Prostate gland (tissue), 2 donors: ENCODE data around the gene PSME2. TPM values are rescaled to one million over a fixed set of nuclear protein-coding genes. Genes with fewer than 3 reads are reported as not detected.

ENCODE experiments used
- DNase-seq: peaks from one replicate; pipeline ENCODE4 v3.0.0-alpha.2; 2019; ENCODE audit warnings: low spot score
- H3K27ac ChIP-seq, 2 donors: fragments of 200-600 bp; sonication (generic); 2 replicates each; pipeline ENCODE4 v1.5.1; 2017 to 2019
- H3K27me3 ChIP-seq: fragments of 200-600 bp; sonication (generic); replicated peaks from 2 replicates; pipeline ENCODE4 v1.5.1; 2019; ENCODE audit not compliant: insufficient read depth
- H3K36me3 ChIP-seq, 2 donors: fragments of 200-600 bp; sonication (generic); 1 replicate in 1 of 2; 2 replicates in 1 of 2; pipeline versions ENCODE4 v1.5.1 to v1.8.1; 2017 to 2019
- H3K4me1 ChIP-seq: fragments of 200-600 bp; sonication (generic); replicated peaks from 2 replicates; pipeline ENCODE4 v1.5.1; 2019
- H3K4me3 ChIP-seq, 2 donors: fragments of 200-600 bp; sonication (generic); 2 replicates each; pipeline ENCODE4 v1.5.1; 2017 to 2019
- H3K9me3 ChIP-seq: fragments of 200-600 bp; sonication (generic); 2 replicates; pipeline ENCODE4 v1.5.1; 2017
- POLR2A ChIP-seq: fragments of 450-650 bp; IDR thresholded peaks from one replicate; pipeline ENCODE4 v1.6.1; 2016; ENCODE audit warnings: antibody characterized with exemption, mild to moderate bottlenecking
- POLR2AphosphoS5 ChIP-seq: sonication (generic); formaldehyde crosslinking; IDR thresholded peaks from one replicate; pipeline ENCODE4 v1.6.1; 2017; ENCODE audit warnings: antibody characterized with exemption
- WGBS: methylation state at CpG from one replicate; pipeline ENCODE4 v1.1.5; 2018; 5-methylcytosine and 5-hydroxymethylcytosine counted together
- intact Hi-C: fragments of 100-400 bp; cut with DNase I; formaldehyde crosslinking; loops from one replicate; pipeline ENCODE4 v1.14.2; 2022
- total RNA-seq, 2 donors: library from RNA; depleted of rRNA; stranded (reverse); fragments of >200 nt; gene quantifications; one replicate each; pipeline ENCODE4 v1.1.0, GENCODE V29; 2016
- TF ChIP-seq, protein P1 (sequence below), 4 experiments: fragments of 200-600 bp in 2 of 4; fragments of 450-650 bp in 2 of 4; sonication (generic) in 2 of 4; IDR thresholded peaks; 1 replicate in 3 of 4; 2 replicates in 1 of 4; pipeline ENCODE4 v1.5.1; 2016 to 2019; ENCODE audit warnings: antibody characterized with exemption in 4 of 4, mild to moderate bottlenecking in 2 of 4, moderate library complexity in 2 of 4

PSME2 gene
- total RNA-seq, 2 donors from 2014 or later = 34.5 to 89.3 TPM

DNA sequence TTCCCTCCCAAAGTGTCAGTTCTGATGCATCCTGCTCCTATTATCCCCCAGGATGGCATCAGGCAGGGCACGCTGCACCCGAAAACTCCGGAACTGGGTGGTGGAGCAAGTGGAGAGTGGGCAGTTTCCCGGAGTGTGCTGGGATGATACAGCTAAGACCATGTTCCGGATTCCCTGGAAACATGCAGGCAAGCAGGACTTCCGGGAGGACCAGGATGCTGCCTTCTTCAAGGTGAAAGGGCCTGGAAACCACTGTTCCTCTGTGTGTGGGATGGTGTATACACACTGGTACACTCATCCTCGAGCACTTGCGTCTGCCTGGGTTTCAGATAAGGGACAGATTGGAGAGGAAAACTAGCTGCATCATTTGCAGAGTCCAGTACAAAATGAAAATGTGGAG is 15.7 kb upstream of the PSME2 start:
- peaks cover 15 to 23% of the 10 kb centered on the region in 2 donors for H3K36me3 ChIP-seq
- no peaks in the 10 kb centered on the region for H3K27me3 ChIP-seq
- intact Hi-C loops = loop anchor here (5.0 kb wide), 1 partner anchor 150 kb away; no protein-coding TSS in a partner anchor
- H3K27ac ChIP-seq = peak overlapping the region; percentile 92 to 96
- peaks cover 11% of the 10 kb centered on the region for H3K4me1 ChIP-seq
- 42% methylated on average over 8 of the region's 8 CpGs for WGBS
- no peak for TF ChIP-seq POLR2A
- peak overlapping the region; percentile 42 to 52 for H3K4me3 ChIP-seq
- DNase-seq = no peak
- H3K9me3 ChIP-seq = no peaks in the 10 kb centered on the region

DNA sequence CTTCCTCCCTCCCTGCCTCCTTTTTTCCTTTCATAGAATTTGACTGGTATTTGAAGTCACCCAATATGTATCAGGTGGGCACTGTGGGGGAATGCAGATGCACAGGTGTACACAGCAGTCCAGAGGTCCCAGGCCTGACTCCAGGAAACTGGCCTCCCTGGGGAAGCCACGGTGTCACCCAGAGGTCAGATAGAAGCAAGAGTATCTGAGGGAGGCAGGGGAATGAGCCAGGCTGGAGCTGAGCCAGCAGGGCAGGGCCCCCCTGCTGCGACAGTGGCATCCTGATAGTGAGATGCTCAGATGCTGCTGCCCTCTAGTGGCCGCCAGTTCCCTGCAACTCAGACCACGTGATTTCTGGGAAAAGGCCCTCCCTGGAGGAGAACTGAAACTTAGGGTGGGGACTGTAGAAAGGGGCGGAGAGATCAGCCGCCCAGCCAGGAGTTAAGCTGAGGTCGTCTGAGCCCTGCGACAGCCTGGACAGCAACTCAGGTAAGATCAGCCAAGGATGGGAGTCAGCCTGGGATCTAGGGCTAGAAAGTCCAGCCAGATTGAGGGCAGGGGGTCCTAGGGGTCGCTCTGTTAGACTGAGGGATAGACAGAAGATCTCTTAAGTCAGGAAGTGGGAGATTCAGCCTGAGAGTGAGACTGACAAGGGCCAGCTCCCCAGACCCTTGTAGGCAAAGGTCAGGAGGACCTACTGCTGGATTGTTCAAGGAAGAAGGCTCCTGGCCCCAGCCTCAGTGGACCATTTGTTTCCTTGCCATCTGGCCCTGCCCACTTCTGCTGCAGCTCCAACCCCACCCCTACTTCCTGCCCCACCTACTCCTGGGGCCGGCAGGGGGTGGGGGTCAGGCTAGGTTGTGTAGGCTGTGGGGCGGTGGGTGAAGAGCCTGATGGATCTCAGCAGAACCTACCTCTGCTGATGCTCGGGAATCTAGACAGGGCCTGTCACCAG is 14.7 kb upstream of the PSME2 start, which contains the start of gene IRF9:
Gene IRF9, plus strand, starts transcription at position 416 of the 955 bp plus-strand sequence. CDS start 880 bp downstream, outside the sequence.
- H3K9me3 ChIP-seq = no peaks in the 10 kb centered on the region
- H3K27ac ChIP-seq = peak within 1 kb of the TSS; percentile 92 to 96
- intact Hi-C loops = loop anchor here (5.0 kb wide), 1 partner anchor 149 kb away; no protein-coding TSS in a partner anchor
- peaks cover 11% of the 10 kb centered on the region for H3K4me1 ChIP-seq
- TF ChIP-seq, protein P1, sequence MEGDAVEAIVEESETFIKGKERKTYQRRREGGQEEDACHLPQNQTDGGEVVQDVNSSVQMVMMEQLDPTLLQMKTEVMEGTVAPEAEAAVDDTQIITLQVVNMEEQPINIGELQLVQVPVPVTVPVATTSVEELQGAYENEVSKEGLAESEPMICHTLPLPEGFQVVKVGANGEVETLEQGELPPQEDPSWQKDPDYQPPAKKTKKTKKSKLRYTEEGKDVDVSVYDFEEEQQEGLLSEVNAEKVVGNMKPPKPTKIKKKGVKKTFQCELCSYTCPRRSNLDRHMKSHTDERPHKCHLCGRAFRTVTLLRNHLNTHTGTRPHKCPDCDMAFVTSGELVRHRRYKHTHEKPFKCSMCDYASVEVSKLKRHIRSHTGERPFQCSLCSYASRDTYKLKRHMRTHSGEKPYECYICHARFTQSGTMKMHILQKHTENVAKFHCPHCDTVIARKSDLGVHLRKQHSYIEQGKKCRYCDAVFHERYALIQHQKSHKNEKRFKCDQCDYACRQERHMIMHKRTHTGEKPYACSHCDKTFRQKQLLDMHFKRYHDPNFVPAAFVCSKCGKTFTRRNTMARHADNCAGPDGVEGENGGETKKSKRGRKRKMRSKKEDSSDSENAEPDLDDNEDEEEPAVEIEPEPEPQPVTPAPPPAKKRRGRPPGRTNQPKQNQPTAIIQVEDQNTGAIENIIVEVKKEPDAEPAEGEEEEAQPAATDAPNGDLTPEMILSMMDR (IDR thresholded peaks at IDR 0.05) = peak; percentile 95 to 99 (median 98)
- TF ChIP-seq POLR2AphosphoS5 (peak; percentile 99), POLR2A (peak; percentile 68)
- H3K4me3 ChIP-seq = peak within 1 kb of the TSS; percentile 42 to 52
- DNase-seq = peak; percentile 95
- peaks cover 15 to 19% of the 10 kb centered on the region in 2 donors for H3K36me3 ChIP-seq
- H3K27me3 ChIP-seq = no peaks in the 10 kb centered on the region
- 0% methylated on average over 12 of the region's 12 CpGs for WGBS

DNA sequence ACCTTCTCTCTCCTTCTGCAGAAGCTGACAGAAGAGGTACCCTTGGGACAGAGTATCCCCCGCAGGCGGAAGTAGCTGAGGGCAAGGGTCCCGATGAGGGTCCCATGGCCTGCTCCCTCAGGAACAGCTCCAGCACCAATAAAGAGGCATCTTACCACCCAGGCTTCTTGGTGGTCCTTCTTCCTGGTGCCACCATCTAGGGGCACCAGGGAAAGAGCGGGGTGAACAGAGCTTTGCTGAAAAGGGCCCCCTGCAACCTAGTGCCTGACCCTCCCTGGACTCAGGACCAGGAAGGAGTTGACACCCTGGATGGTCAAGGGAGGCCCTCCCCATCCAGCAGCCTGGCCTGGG is 14.1 kb upstream of the PSME2 start:
- 84% methylated on average over 4 of the region's 4 CpGs for WGBS
- H3K4me1 ChIP-seq = peaks cover 11% of the 10 kb centered on the region

DNA sequence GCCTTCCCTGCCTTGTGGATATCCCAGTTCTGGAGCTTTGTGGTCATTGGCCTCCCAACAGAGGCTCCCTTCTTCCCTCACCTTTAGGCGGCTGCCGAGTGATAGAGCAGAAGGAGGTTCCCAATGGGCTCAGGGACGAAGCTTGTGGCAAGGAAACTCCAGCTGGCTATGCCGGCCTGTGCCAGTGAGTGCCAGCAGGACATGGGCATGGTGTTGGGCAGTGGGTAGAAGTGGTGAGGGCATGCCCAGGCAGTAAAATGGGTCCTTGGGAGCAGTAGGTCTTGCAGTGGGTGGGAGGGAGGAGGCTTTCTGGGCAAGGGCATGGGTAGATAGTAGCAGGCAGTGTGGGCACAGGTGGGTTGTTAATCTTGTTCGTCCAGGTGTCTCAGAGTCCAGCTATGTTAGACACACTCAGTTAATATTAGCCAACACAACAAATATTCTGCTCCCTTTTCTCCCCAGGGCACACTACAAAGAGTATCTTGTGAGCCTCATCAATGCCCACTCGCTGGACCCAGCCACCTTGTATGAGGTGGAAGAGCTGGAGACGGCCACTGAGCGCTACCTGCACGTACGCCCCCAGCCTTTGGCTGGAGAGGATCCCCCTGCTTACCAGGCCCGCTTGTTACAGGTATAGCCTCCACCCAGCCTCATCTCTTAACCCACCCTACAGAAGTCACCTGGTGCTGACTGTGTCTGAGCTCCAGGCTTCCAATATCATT is 13.5 kb upstream of the PSME2 start:
- 77% methylated on average over 11 of the region's 11 CpGs for WGBS
- no peaks in the 10 kb centered on the region for H3K9me3 ChIP-seq
- intact Hi-C loops = loop anchor here (5.0 kb wide), 1 partner anchor 148 kb away; no protein-coding TSS in a partner anchor
- no peak for DNase-seq
- peaks cover 5 to 22% of the 10 kb centered on the region in 2 donors for H3K36me3 ChIP-seq
- H3K27me3 ChIP-seq = no peaks in the 10 kb centered on the region
- TF ChIP-seq, protein P1 (IDR thresholded peaks at IDR 0.05) = no peak
- TF ChIP-seq POLR2AphosphoS5 (no peak), POLR2A (no peak)
- H3K4me3 ChIP-seq = no peak overlapping the region
- peaks cover 11% of the 10 kb centered on the region for H3K4me1 ChIP-seq
- peak overlapping the region; percentile 92 to 96 for H3K27ac ChIP-seq

More for the DNA sequence above, 14.1 kb upstream of the PSME2 start:
- intact Hi-C loops = loop anchor here (5.0 kb wide), 1 partner anchor 148 kb away; no protein-coding TSS in a partner anchor
- Histone ChIP-seq H3K9me3 (no peaks in the 10 kb centered on the region), H3K36me3 (peaks cover 11 to 22% of the 10 kb centered on the region in 2 donors), H3K27ac (peak overlapping the region; percentile 92 to 96), H3K27me3 (no peaks in the 10 kb centered on the region), H3K4me3 (no peak overlapping the region)
- no peak for DNase-seq
- TF ChIP-seq POLR2AphosphoS5 = no peak
- no peak for TF ChIP-seq POLR2A
- TF ChIP-seq, protein P1 (IDR thresholded peaks at IDR 0.05) = no peak

DNA sequence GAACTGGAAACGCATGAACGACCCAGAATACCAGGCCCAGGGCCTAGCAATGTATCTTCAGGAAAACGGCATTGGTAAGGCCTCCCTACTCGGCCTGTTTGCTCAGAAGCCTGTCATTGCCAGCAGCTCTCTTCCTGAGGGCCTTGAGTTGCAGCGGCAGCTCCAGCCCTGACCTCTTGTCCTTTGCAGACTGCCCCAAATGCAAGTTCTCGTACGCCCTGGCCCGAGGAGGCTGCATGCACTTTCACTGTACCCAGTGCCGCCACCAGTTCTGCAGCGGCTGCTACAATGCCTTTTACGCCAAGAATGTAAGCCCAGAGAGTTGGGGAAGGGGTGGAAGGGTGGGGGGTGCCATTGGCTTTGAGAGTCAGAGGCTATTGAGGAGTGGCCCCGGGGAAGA is 10.9 kb upstream of the PSME2 start:
- Histone ChIP-seq H3K27me3 (no peaks in the 10 kb centered on the region), H3K36me3 (peaks cover 4 to 17% of the 10 kb centered on the region in 2 donors), H3K27ac (no peak overlapping the region), H3K4me3 (no peak overlapping the region), H3K4me1 (peaks cover 3% of the 10 kb centered on the region), H3K9me3 (no peaks in the 10 kb centered on the region)
- no peak for DNase-seq
- TF ChIP-seq, protein P1 (IDR thresholded peaks at IDR 0.05) = no peak
- TF ChIP-seq POLR2AphosphoS5 = no peak
- no peak for TF ChIP-seq POLR2A
- intact Hi-C loops = no loop called here
- 90% methylated on average over 12 of the region's 12 CpGs for WGBS
